Hepatocyte (in vitro differentiated cells): ENCODE results near the gene EDAR.

ENCODE experiments used
- EZH2 ChIP-seq: fragments of 200-600 bp; sonication (generic); IDR thresholded peaks from 2 replicates; pipeline ENCODE4 v1.6.1; 2016; ENCODE audit warnings: antibody characterized with exemption, mild to moderate bottlenecking, borderline replicate concordance
- TF ChIP-seq, protein P1 (sequence below): fragments of 200-600 bp; sonication (generic); IDR thresholded peaks from 2 replicates; pipeline ENCODE4 v1.5.1; 2016; ENCODE audit warnings: antibody characterized with exemption, mild to moderate bottlenecking; ENCODE audit not compliant: poor library complexity

DNA sequence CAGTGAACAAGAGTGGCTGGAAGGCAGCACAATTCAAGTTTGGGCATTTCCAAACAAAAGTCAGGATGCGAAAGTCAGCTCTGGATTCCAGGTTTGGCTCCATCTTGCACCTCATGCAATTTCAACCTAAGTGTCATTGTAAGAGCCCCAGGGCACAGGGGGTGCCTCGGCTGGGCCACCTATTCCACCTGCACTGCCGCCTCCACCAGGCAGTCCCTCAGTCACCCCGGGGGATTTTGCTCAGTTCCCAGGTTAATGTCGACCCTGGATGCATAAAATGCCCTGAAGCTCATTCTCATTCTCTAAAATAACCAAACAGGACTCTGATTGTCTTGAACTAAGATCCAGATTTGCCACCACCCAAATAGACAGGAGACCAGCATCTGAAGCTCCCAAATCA, 77.6 kb downstream of the EDAR start:
- TF ChIP-seq, protein P1, sequence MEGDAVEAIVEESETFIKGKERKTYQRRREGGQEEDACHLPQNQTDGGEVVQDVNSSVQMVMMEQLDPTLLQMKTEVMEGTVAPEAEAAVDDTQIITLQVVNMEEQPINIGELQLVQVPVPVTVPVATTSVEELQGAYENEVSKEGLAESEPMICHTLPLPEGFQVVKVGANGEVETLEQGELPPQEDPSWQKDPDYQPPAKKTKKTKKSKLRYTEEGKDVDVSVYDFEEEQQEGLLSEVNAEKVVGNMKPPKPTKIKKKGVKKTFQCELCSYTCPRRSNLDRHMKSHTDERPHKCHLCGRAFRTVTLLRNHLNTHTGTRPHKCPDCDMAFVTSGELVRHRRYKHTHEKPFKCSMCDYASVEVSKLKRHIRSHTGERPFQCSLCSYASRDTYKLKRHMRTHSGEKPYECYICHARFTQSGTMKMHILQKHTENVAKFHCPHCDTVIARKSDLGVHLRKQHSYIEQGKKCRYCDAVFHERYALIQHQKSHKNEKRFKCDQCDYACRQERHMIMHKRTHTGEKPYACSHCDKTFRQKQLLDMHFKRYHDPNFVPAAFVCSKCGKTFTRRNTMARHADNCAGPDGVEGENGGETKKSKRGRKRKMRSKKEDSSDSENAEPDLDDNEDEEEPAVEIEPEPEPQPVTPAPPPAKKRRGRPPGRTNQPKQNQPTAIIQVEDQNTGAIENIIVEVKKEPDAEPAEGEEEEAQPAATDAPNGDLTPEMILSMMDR = no peak
- TF ChIP-seq EZH2 = no peak
